ENCODE measurements around the gene HSPA14.
A peak's percentile ranks its signal among the peaks of the same experiment; 100 is the strongest.

The HSPA14 gene

GRCh38 chr10:14876764-14877163, 38.7 kb downstream of the HSPA14 start:
- no peak for DNase-seq
- Mint-ChIP-seq H3K27ac (peak overlapping the region; percentile 71), H3K9me3 (no peaks in the 10 kb centered on the region)

GRCh38 chr10:14878266-14879123, 40.4 kb downstream of the HSPA14 start, which contains the start of gene SUV39H2:
Gene SUV39H2, plus strand, starts transcription at chr10:14878866. Its CDS starts 23 bp downstream, at chr10:14878889.
- Mint-ChIP-seq H3K27ac (peak within 1 kb of the TSS; percentile 99), H3K9me3 (no peaks in the 10 kb centered on the region), H3K36me3 (ENCODE audit: low read depth) (peaks cover 18% of the 10 kb centered on the region), H3K4me3 (peak within 1 kb of the TSS; percentile 97), H3K27me3 (ENCODE audit: low read depth, poor library complexity) (no peaks in the 10 kb centered on the region), H3K4me1 (peaks cover 63% of the 10 kb centered on the region)
- TF ChIP-seq CTCF (IDR thresholded peaks at IDR 0.05) = no peak
- peak; percentile 97 for DNase-seq

More at GRCh38 chr10:14876764-14877163, 38.7 kb downstream of the HSPA14 start:
- H3K4me3 Mint-ChIP-seq = peak overlapping the region; percentile 94
- H3K36me3 Mint-ChIP-seq (ENCODE audit: low read depth) = peaks cover 2% of the 10 kb centered on the region
- H3K4me1 Mint-ChIP-seq = peaks cover 54% of the 10 kb centered on the region
- TF ChIP-seq CTCF (IDR thresholded peaks at IDR 0.05) = no peak
- H3K27me3 Mint-ChIP-seq (ENCODE audit: low read depth, poor library complexity) = no peaks in the 10 kb centered on the region

GRCh38 chr10:14879124-14879927, 41.2 kb downstream of the HSPA14 start:
- Mint-ChIP-seq H3K4me1 (peaks cover 63% of the 10 kb centered on the region), H3K36me3 (ENCODE audit: low read depth) (peaks cover 18% of the 10 kb centered on the region), H3K27me3 (ENCODE audit: low read depth, poor library complexity) (no peaks in the 10 kb centered on the region), H3K9me3 (peaks cover 3% of the 10 kb centered on the region), H3K4me3 (peak overlapping the region; percentile 97), H3K27ac (peak overlapping the region; percentile 99)
- no peak for TF ChIP-seq CTCF (IDR thresholded peaks at IDR 0.05)
- no peak for DNase-seq

GRCh38 chr10:14879928-14880193, 41.8 kb downstream of the HSPA14 start:
- no peaks in the 10 kb centered on the region for H3K27me3 Mint-ChIP-seq (ENCODE audit: low read depth, poor library complexity)
- peak overlapping the region; percentile 97 for H3K4me3 Mint-ChIP-seq
- H3K36me3 Mint-ChIP-seq (ENCODE audit: low read depth) = peaks cover 18% of the 10 kb centered on the region
- H3K4me1 Mint-ChIP-seq = peaks cover 63% of the 10 kb centered on the region
- H3K27ac Mint-ChIP-seq = peak overlapping the region; percentile 99
- DNase-seq = no peak
- peaks cover 3% of the 10 kb centered on the region for H3K9me3 Mint-ChIP-seq
- TF ChIP-seq CTCF (IDR thresholded peaks at IDR 0.05) = no peak

GRCh38 chr10:14880229-14880628, 42.1 kb downstream of the HSPA14 start:
- H3K4me3 Mint-ChIP-seq = peak overlapping the region; percentile 97
- no peaks in the 10 kb centered on the region for H3K27me3 Mint-ChIP-seq (ENCODE audit: low read depth, poor library complexity)
- peaks cover 18% of the 10 kb centered on the region for H3K36me3 Mint-ChIP-seq (ENCODE audit: low read depth)
- no peak for TF ChIP-seq CTCF (IDR thresholded peaks at IDR 0.05)
- peaks cover 3% of the 10 kb centered on the region for H3K9me3 Mint-ChIP-seq
- peak overlapping the region; percentile 99 for H3K27ac Mint-ChIP-seq
- H3K4me1 Mint-ChIP-seq = peaks cover 61% of the 10 kb centered on the region
- DNase-seq = no peak

Data from nephron progenitor cell (in vitro differentiated cells).